ENCODE data around the gene RPS27.
"Not testable (repeated sequence)": the region's sequence is repeated elsewhere in the genome, so short reads cannot be mapped to it uniquely, and the experiment has no call there.

- TF ChIP-seq CTCF (IDR thresholded peaks at IDR 0.05; ENCODE audit: low read depth, low read length, missing input control); EGR1 (IDR thresholded peaks at IDR 0.05; ENCODE audit: low read depth in 2 of 2); FOXA1 (IDR thresholded peaks at IDR 0.05); YY1 (IDR thresholded peaks at IDR 0.05); MAX (IDR thresholded peaks at IDR 0.05); GABPA (IDR thresholded peaks at IDR 0.05 in 1 of 2, conservative IDR thresholded peaks at IDR 0.05 in 1 of 2); ATF3 (IDR thresholded peaks at IDR 0.05); TAF1 (conservative IDR thresholded peaks at IDR 0.05): not testable (repeated sequence)
Observed at GRCh38 chr1:154012543-154012942, 22.0 kb downstream of the RPS27 start.

Measured in liver (tissue), 3 donors.